MG63 (cell line): Measurements from ENCODE around the gene USP48. TPM values are rescaled to one million over a fixed set of nuclear protein-coding genes. Genes with fewer than 3 reads are reported as not detected.
"Not testable (repeated sequence)": the region's sequence is repeated elsewhere in the genome, so short reads cannot be mapped to it uniquely, and the experiment has no call there.

Source experiments
- DNase-seq: peaks from one replicate; pipeline ENCODE4 v3.0.0-alpha.2; 2020
- H3K27me3 ChIP-seq: fragments of 250-450 bp; sonication (Bioruptor Pico); 2 replicates; pipeline ENCODE4 v1.5.1; 2020; ENCODE audit warnings: mild to moderate bottlenecking, moderate library complexity
- H3K36me3 ChIP-seq: fragments of 250-450 bp; sonication (Bioruptor Pico); 2 replicates; pipeline ENCODE4 v1.5.1; 2020; ENCODE audit warnings: mild to moderate bottlenecking, moderate library complexity
- H3K4me3 ChIP-seq: fragments of 250-450 bp; sonication (Bioruptor Pico); 2 replicates; pipeline ENCODE4 v1.5.1; 2020; ENCODE audit warnings: mild to moderate bottlenecking, moderate library complexity
- H3K9me3 ChIP-seq: fragments of 250-450 bp; sonication (Bioruptor Pico); 2 replicates; pipeline ENCODE4 v1.5.1; 2020; ENCODE audit warnings: mild to moderate bottlenecking, moderate library complexity
- total RNA-seq: library from RNA; depleted of rRNA; stranded (reverse); fragments of >200 nt; shearing (Covaris generic); gene quantifications from 2 replicates; pipeline ENCODE4 v1.2.3, GENCODE V29; 2014; ENCODE audit warnings: low replicate concordance; rRNA removed

The USP48 gene
- 18.7 and 32.8 TPM in 2 replicates for total RNA-seq

GRCh38 chr1:21782868-21783678 is at the start of gene USP48:
TSS of gene USP48 (minus strand) at chr1:21783149. CDS start at chr1:21782957, 192 bp downstream.
- Histone ChIP-seq H3K4me3 (peak within 1 kb of the TSS; percentile 91), H3K27me3 (no peaks in the 10 kb centered on the region), H3K9me3 (no peaks in the 10 kb centered on the region), H3K36me3 (no peaks in the 10 kb centered on the region)
- peak; percentile 96 for DNase-seq

GRCh38 chr1:21831454-21831970 is 48.6 kb upstream of the USP48 start:
- Histone ChIP-seq H3K4me3 (no peak overlapping the region), H3K9me3 (no peaks in the 10 kb centered on the region), H3K27me3 (no peaks in the 10 kb centered on the region), H3K36me3 (peaks cover 81% of the 10 kb centered on the region)
- no peak for DNase-seq

GRCh38 chr1:21830792-21831453 is 48.0 kb upstream of the USP48 start:
- no peaks in the 10 kb centered on the region for H3K27me3 ChIP-seq
- H3K4me3 ChIP-seq: no peak overlapping the region
- no peaks in the 10 kb centered on the region for H3K9me3 ChIP-seq
- H3K36me3 ChIP-seq: peaks cover 81% of the 10 kb centered on the region
- no peak for DNase-seq

GRCh38 chr1:21829294-21829693 is 46.3 kb upstream of the USP48 start:
- H3K36me3 ChIP-seq: peaks cover 81% of the 10 kb centered on the region
- no peaks in the 10 kb centered on the region for H3K27me3 ChIP-seq
- DNase-seq: no peak
- no peaks in the 10 kb centered on the region for H3K9me3 ChIP-seq
- H3K4me3 ChIP-seq: no peak overlapping the region

- no peak for DNase-seq
- Histone ChIP-seq H3K36me3 (peaks cover 81% of the 10 kb centered on the region), H3K27me3 (no peaks in the 10 kb centered on the region)
Measured at GRCh38 chr1:21828506-21829210, 45.7 kb upstream of the USP48 start.

GRCh38 chr1:21828075-21828474 is 45.1 kb upstream of the USP48 start:
- Histone ChIP-seq H3K36me3 (peaks cover 81% of the 10 kb centered on the region), H3K4me3 (no peak overlapping the region), H3K27me3 (no peaks in the 10 kb centered on the region), H3K9me3 (no peaks in the 10 kb centered on the region)
- no peak for DNase-seq

More at GRCh38 chr1:21828506-21829210, 45.7 kb upstream of the USP48 start:
- Histone ChIP-seq H3K9me3 (no peaks in the 10 kb centered on the region), H3K4me3 (no peak overlapping the region)

GRCh38 chr1:21827141-21827679 is 44.3 kb upstream of the USP48 start:
- Histone ChIP-seq H3K4me3 (no peak overlapping the region), H3K9me3 (no peaks in the 10 kb centered on the region), H3K27me3 (no peaks in the 10 kb centered on the region), H3K36me3 (peaks cover 83% of the 10 kb centered on the region)
- no peak for DNase-seq

GRCh38 chr1:21826694-21827093 is 43.7 kb upstream of the USP48 start:
- H3K36me3 ChIP-seq: peaks cover 87% of the 10 kb centered on the region
- H3K9me3 ChIP-seq, DNase-seq, H3K27me3 ChIP-seq, H3K4me3 ChIP-seq: not testable (repeated sequence)

- H3K36me3 ChIP-seq: peaks cover 95% of the 10 kb centered on the region
- no peak for DNase-seq
Measured at GRCh38 chr1:21825393-21825792, 42.4 kb upstream of the USP48 start.

GRCh38 chr1:21824926-21825325 is 42.0 kb upstream of the USP48 start:
- Histone ChIP-seq H3K27me3 (no peaks in the 10 kb centered on the region), H3K36me3 (peaks cover 94% of the 10 kb centered on the region), H3K4me3 (no peak overlapping the region), H3K9me3 (no peaks in the 10 kb centered on the region)
- no peak for DNase-seq

More at GRCh38 chr1:21825393-21825792, 42.4 kb upstream of the USP48 start:
- Histone ChIP-seq H3K27me3 (no peaks in the 10 kb centered on the region), H3K9me3 (no peaks in the 10 kb centered on the region), H3K4me3 (no peak overlapping the region)

- Histone ChIP-seq H3K9me3 (no peaks in the 10 kb centered on the region), H3K4me3 (no peak overlapping the region), H3K36me3 (peaks cover 90% of the 10 kb centered on the region), H3K27me3 (no peaks in the 10 kb centered on the region)
- no peak for DNase-seq
Measured at GRCh38 chr1:21823980-21824702, 41.2 kb upstream of the USP48 start.

GRCh38 chr1:21823206-21823979 is 40.4 kb upstream of the USP48 start:
- Histone ChIP-seq H3K27me3 (no peaks in the 10 kb centered on the region), H3K4me3 (no peak overlapping the region), H3K9me3 (no peaks in the 10 kb centered on the region), H3K36me3 (peaks cover 87% of the 10 kb centered on the region)
- no peak for DNase-seq

GRCh38 chr1:21822349-21822748 is 39.4 kb upstream of the USP48 start:
- no peak for DNase-seq
- H3K36me3 ChIP-seq: peaks cover 78% of the 10 kb centered on the region

GRCh38 chr1:21821385-21822019 is 38.6 kb upstream of the USP48 start:
- H3K27me3 ChIP-seq: no peaks in the 10 kb centered on the region
- DNase-seq: no peak
- H3K4me3 ChIP-seq: no peak overlapping the region
- peaks cover 70% of the 10 kb centered on the region for H3K36me3 ChIP-seq
- H3K9me3 ChIP-seq: no peaks in the 10 kb centered on the region

More at GRCh38 chr1:21822349-21822748, 39.4 kb upstream of the USP48 start:
- H3K27me3 ChIP-seq: no peaks in the 10 kb centered on the region
- H3K4me3 ChIP-seq: no peak overlapping the region
- H3K9me3 ChIP-seq: no peaks in the 10 kb centered on the region

- Histone ChIP-seq H3K27me3 (no peaks in the 10 kb centered on the region), H3K36me3 (peaks cover 62% of the 10 kb centered on the region), H3K9me3 (no peaks in the 10 kb centered on the region), H3K4me3 (no peak overlapping the region)
- DNase-seq: no peak
Measured at GRCh38 chr1:21820597-21821232, 37.8 kb upstream of the USP48 start.
